GM12878 (cell line): ENCODE measurements around the gene BCL2L12. TPM values are rescaled to one million over a fixed set of nuclear protein-coding genes. Genes with fewer than 3 reads are reported as not detected.

Experiments
- ATAC-seq: fragments of 200-7000 bp; cut with Tn5 transposase; 3 replicates; pipeline ENCODE4 v1.9.1; 2020; ENCODE audit warnings: mild to moderate bottlenecking, moderate library complexity
- BruUV-seq: library from RNA; stranded (reverse); fragments of 400-500 nt; replicated peaks from 2 replicates; lab custom pipeline; 2021; lab: Mats Ljungman, UMichigan
- CTCF ChIA-PET: fragments of 300-600 bp; sonication (Branson Sonifier 250); formaldehyde crosslinking; extraction: SDS; loops from one replicate; lab custom pipeline; 2021; ENCODE audit warnings: inconsistent platforms; lab: Yijun Ruan, JAX
- POLR2A ChIA-PET: fragments of 350-600 bp; formaldehyde crosslinking; extraction: SDS; loops from one replicate; lab custom pipeline; 2021; ENCODE audit warnings: inconsistent platforms; lab: Charles Lee
- RAD21 ChIA-PET: fragments of 300-600 bp; sonication (Branson Sonifier 250); formaldehyde crosslinking; loops from one replicate; lab custom pipeline; 2023; ENCODE audit warnings: antibody characterized with exemption; ENCODE audit not compliant: unreplicated experiment; lab: Charles Lee
- SMC1A ChIA-PET: fragments of 300-600 bp; sonication (Branson Sonifier 250); formaldehyde crosslinking; loops from one replicate; lab custom pipeline; 2023; ENCODE audit not compliant: unreplicated experiment, uncharacterized antibody; lab: Charles Lee
- DNase-seq: peaks from one replicate; pipeline ENCODE4 v3.0.0-alpha.2; 2011; ENCODE audit warnings: low read depth, low spot score
- FAIRE-seq: peaks from 3 replicates; lab custom pipeline; 2011; peaks lifted over from hg19 to GRCh38; lab: Jason Lieb, UNC
- H2AFZ ChIP-seq: 2 replicates; pipeline ENCODE4 v1.6.0; 2011; ENCODE audit warnings: low read depth, low read length, control low read depth; ENCODE audit not compliant: control insufficient read depth
- H3K27ac ChIP-seq: 2 replicates; pipeline ENCODE4 v1.5.1; 2011; ENCODE audit warnings: control low read depth; ENCODE audit not compliant: control insufficient read depth, insufficient read depth
- H3K27me3 ChIP-seq, 2 experiments: replicated peaks in 1 of 2; 2 replicates each; pipeline versions ENCODE4 v1.6.0 to v1.6.1; 2011; ENCODE audit warnings: low read length in 1 of 2; ENCODE audit not compliant: control insufficient read depth in 2 of 2, insufficient read depth in 2 of 2
- H3K36me3 ChIP-seq, 2 experiments: 2 replicates each; pipeline ENCODE4 v1.5.1; 2011; ENCODE audit warnings: low read length in 1 of 2; ENCODE audit not compliant: control insufficient read depth in 2 of 2, insufficient read depth in 2 of 2
- H3K4me1 ChIP-seq: 2 replicates; pipeline ENCODE4 v1.6.1; 2011; ENCODE audit warnings: mild to moderate bottlenecking, low read length, moderate library complexity, mixed read lengths; ENCODE audit not compliant: control insufficient read depth, insufficient read depth
- H3K4me2 ChIP-seq: 2 replicates; pipeline ENCODE4 v1.6.0; 2011; ENCODE audit warnings: control low read depth; ENCODE audit not compliant: control insufficient read depth, insufficient read depth
- H3K4me3 ChIP-seq: fragments of 200-600 bp; sonication (generic); 2 replicates; pipeline ENCODE4 v1.5.1; 2016
- H3K79me2 ChIP-seq: 2 replicates; pipeline ENCODE4 v1.6.0; 2011; ENCODE audit warnings: low read length; ENCODE audit not compliant: control insufficient read depth, insufficient read depth
- H3K9ac ChIP-seq: 2 replicates; pipeline ENCODE4 v1.8.0; 2011; ENCODE audit warnings: low read length, control low read depth, mixed read lengths; ENCODE audit not compliant: control insufficient read depth, insufficient read depth
- H3K9me3 ChIP-seq: replicated peaks from 3 replicates; pipeline ENCODE4 v1.5.1; 2011; ENCODE audit warnings: mild to moderate bottlenecking, low read length; ENCODE audit not compliant: control insufficient read depth, insufficient read depth
- H4K20me1 ChIP-seq: 2 replicates; pipeline ENCODE4 v1.6.0; 2011; ENCODE audit not compliant: control insufficient read depth, insufficient read depth
- CBFB ChIP-seq: IDR thresholded peaks from 2 replicates; pipeline ENCODE4 v1.6.1; 2016; ENCODE audit warnings: antibody characterized with exemption, low read depth
- KDM1A ChIP-seq: fragments of 200-600 bp; sonication (generic); IDR thresholded peaks from 2 replicates; pipeline ENCODE4 v1.6.1; 2016; ENCODE audit warnings: borderline replicate concordance
- NR2C2 ChIP-seq: IDR thresholded peaks from 2 replicates; pipeline ENCODE4 v1.6.1; 2011; ENCODE audit warnings: borderline replicate concordance, low read depth; ENCODE audit not compliant: control insufficient read depth, insufficient read length
- NRF1 ChIP-seq: conservative IDR thresholded peaks from 2 replicates; pipeline ENCODE4 v1.6.1; 2011; ENCODE audit warnings: mild to moderate bottlenecking, low read depth, low read length, improper control_type of control experiment
- PML ChIP-seq: IDR thresholded peaks from 2 replicates; pipeline ENCODE4 v1.6.1; 2012; ENCODE audit warnings: low read length, inconsistent platforms
- POLR2AphosphoS2 ChIP-seq: IDR thresholded peaks from 2 replicates; pipeline ENCODE4 v1.6.1; 2011; ENCODE audit warnings: low read depth, mild to moderate bottlenecking, low read length, improper control_type of control experiment, moderate library complexity
- SIX5 ChIP-seq: IDR thresholded peaks from 2 replicates; pipeline ENCODE4 v1.6.1; 2011; ENCODE audit warnings: mild to moderate bottlenecking, low read depth, low read length, moderate library complexity; ENCODE audit not compliant: severe bottlenecking
- SMARCA5 ChIP-seq: fragments of 450-650 bp; IDR thresholded peaks from 2 replicates; pipeline ENCODE4 v1.6.1; 2017; ENCODE audit warnings: mild to moderate bottlenecking
- SPI1 ChIP-seq: IDR thresholded peaks from 2 replicates; pipeline ENCODE4 v1.6.1; 2011; ENCODE audit warnings: low read depth, mild to moderate bottlenecking, low read length, moderate library complexity, borderline replicate concordance; ENCODE audit not compliant: insufficient read depth
- YY1 ChIP-seq: IDR thresholded peaks from 2 replicates; pipeline ENCODE4 v1.6.1; 2011; ENCODE audit warnings: low read depth, mild to moderate bottlenecking, low read length
- ZBTB40 ChIP-seq: fragments of 450-650 bp; IDR thresholded peaks from 2 replicates; pipeline ENCODE4 v1.6.1; 2016; ENCODE audit warnings: mild to moderate bottlenecking, moderate library complexity, borderline replicate concordance
- ZNF622 ChIP-seq: fragments of 450-650 bp; IDR thresholded peaks from 2 replicates; pipeline ENCODE4 v1.6.1; 2017; ENCODE audit warnings: mild to moderate bottlenecking, inconsistent platforms
- WGBS: methylation state at CpG from one replicate; pipeline ENCODE4 v1.1.6; 2016; ENCODE audit warnings: low lambda C conversion rate; ENCODE audit not compliant: insufficient replicate concordance, insufficient coverage; ENCODE audit errors: missing lambda C conversion rate; 5-methylcytosine and 5-hydroxymethylcytosine counted together
- in situ Hi-C: fragments of 300-500 bp; cut with MboI; formaldehyde crosslinking; loops from 9 replicates; pipeline ENCODE4 v1.14.3; 2018; ENCODE audit warnings: mixed read lengths
- intact Hi-C: fragments of 100-400 bp; cut with micrococcal nuclease; formaldehyde crosslinking; loops from one replicate; pipeline ENCODE4 v1.14.2; 2022; ENCODE audit not compliant: unreplicated experiment
- polyA plus RNA-seq, 11 experiments: library from polyadenylated mRNA; depleted of rRNA in 4 of 11; unstranded in 6 of 11; stranded (reverse) in 5 of 11; fragments of >200 nt; fragmentation: Nextera tagmentation in 4 of 11; fragmentation: Illumina TruSeq in 1 of 11; extraction: Ambion mirVana in 4 of 11; extraction: Trizol in 1 of 11; gene quantifications; 1 replicate in 1 of 11; 2 replicates in 10 of 11; pipeline versions ENCODE4 v1.2.1 to v1.2.3, GENCODE V29; 2011 to 2016; ENCODE audit warnings: inconsistent platforms in 2 of 11, missing spikeins in 2 of 11, low read depth in 1 of 11
- total RNA-seq, 4 experiments: library from RNA; depleted of rRNA in 3 of 4; stranded (reverse); fragments of >200 nt in 3 of 4; fragmentation: Illumina TruSeq in 1 of 4; extraction: Trizol in 1 of 4; gene quantifications; 2 replicates each; pipeline versions ENCODE4 v1.2.1 to v1.2.3, GENCODE V29; 2013 to 2021
- TF ChIP-seq, protein P1 (sequence below): IDR thresholded peaks from 2 replicates; pipeline ENCODE4 v1.6.1; 2012; ENCODE audit warnings: low read length, inconsistent platforms
- TF ChIP-seq, protein P2 (sequence below): IDR thresholded peaks from 2 replicates; pipeline ENCODE4 v1.6.1; 2012; ENCODE audit warnings: mild to moderate bottlenecking, low read depth, low read length

BCL2L12 gene
- total and polyA plus RNA-seq, 10 of the 15 experiments (the other 5 are each of a cell fraction or from before 2014, with no cell fraction given), result 1.8 to 143 (median 50.4) TPM

GRCh38 chr19:49676136-49676783 is 10.5 kb downstream of the BCL2L12 start:
- intact Hi-C loops (loop anchor here (1.0 to 5.0 kb wide), 4 partner anchors 36 to 191 kb away; partner anchors contain the start of genes PNKP, RPS11 and RRAS), in situ Hi-C loops (no loop called here)
- ATAC-seq (peak; percentile 19), FAIRE-seq (peak; percentile 99), DNase-seq (peak; percentile 84)
- ChIA-PET SMC1A (interaction anchor here (0.5 to 2.7 kb wide), 14 partner anchors 12 to 309 kb away, joined by 3 to 11 read pairs (median 3); partner anchors contain the start of genes FUZ, NOSIP, PRR12 and PRRG2), RAD21 (interaction anchor here (0.7 to 8.6 kb wide), 17 partner anchors 11 to 496 kb away, joined by 3 to 131 read pairs (median 4); partner anchors contain the start of genes AP2A1, BCL2L12, IRF3 and NOSIP), POLR2A (interaction anchor here (0.5 to 11.2 kb wide), 28 partner anchors 10 to 718 kb away, joined by 3 to 200 read pairs (median 4); partner anchors contain the start of genes AP2A1, BCL2L12, IRF3 and MED25), CTCF (interaction anchor here (1.1 to 10.5 kb wide), 9 partner anchors 10 to 203 kb away, joined by 3 to 130 read pairs (median 5); partner anchors contain the start of genes BCL2L12, IRF3, PRR12 and RRAS)
- Histone ChIP-seq H2AFZ (peak overlapping the region; percentile 95), H3K36me3 (peaks cover 0 to 3% of the 10 kb centered on the region in 2 experiments; a peak in 3 of 4 replicates), H3K9me3 (no peaks in the 10 kb centered on the region), H3K27me3 (no peaks in the 10 kb centered on the region), H3K4me1 (peaks cover 38% of the 10 kb centered on the region), H3K27ac (peak overlapping the region; percentile 99), H3K9ac (peak overlapping the region; percentile 91), H4K20me1 (peaks cover 10% of the 10 kb centered on the region), H3K4me3 (peak overlapping the region; percentile 94), H3K4me2 (peak overlapping the region; percentile 72), H3K79me2 (peaks cover 41% of the 10 kb centered on the region)
- WGBS, result under 1% methylated on average over 27 of the region's 27 CpGs
- no TSS peak for BruUV-seq
- TF ChIP-seq NRF1, result no peak
- TF ChIP-seq ZNF622, result no peak
- TF ChIP-seq SMARCA5, result peak; percentile 99
- peak; percentile 37; the same call in 1 of the 2 replicates for TF ChIP-seq YY1
- peak; percentile 64 for TF ChIP-seq SPI1
- no peak for TF ChIP-seq NR2C2
- peak; percentile 80; the same call in 1 of the 2 replicates for TF ChIP-seq POLR2AphosphoS2
- peak; percentile 85 for TF ChIP-seq CBFB
- peak; percentile 51 for TF ChIP-seq SIX5
- TF ChIP-seq ZBTB40, result no peak
- no peak for TF ChIP-seq KDM1A
- TF ChIP-seq, protein P1, sequence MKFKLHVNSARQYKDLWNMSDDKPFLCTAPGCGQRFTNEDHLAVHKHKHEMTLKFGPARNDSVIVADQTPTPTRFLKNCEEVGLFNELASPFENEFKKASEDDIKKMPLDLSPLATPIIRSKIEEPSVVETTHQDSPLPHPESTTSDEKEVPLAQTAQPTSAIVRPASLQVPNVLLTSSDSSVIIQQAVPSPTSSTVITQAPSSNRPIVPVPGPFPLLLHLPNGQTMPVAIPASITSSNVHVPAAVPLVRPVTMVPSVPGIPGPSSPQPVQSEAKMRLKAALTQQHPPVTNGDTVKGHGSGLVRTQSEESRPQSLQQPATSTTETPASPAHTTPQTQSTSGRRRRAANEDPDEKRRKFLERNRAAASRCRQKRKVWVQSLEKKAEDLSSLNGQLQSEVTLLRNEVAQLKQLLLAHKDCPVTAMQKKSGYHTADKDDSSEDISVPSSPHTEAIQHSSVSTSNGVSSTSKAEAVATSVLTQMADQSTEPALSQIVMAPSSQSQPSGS, result no peak
- TF ChIP-seq, protein P2, sequence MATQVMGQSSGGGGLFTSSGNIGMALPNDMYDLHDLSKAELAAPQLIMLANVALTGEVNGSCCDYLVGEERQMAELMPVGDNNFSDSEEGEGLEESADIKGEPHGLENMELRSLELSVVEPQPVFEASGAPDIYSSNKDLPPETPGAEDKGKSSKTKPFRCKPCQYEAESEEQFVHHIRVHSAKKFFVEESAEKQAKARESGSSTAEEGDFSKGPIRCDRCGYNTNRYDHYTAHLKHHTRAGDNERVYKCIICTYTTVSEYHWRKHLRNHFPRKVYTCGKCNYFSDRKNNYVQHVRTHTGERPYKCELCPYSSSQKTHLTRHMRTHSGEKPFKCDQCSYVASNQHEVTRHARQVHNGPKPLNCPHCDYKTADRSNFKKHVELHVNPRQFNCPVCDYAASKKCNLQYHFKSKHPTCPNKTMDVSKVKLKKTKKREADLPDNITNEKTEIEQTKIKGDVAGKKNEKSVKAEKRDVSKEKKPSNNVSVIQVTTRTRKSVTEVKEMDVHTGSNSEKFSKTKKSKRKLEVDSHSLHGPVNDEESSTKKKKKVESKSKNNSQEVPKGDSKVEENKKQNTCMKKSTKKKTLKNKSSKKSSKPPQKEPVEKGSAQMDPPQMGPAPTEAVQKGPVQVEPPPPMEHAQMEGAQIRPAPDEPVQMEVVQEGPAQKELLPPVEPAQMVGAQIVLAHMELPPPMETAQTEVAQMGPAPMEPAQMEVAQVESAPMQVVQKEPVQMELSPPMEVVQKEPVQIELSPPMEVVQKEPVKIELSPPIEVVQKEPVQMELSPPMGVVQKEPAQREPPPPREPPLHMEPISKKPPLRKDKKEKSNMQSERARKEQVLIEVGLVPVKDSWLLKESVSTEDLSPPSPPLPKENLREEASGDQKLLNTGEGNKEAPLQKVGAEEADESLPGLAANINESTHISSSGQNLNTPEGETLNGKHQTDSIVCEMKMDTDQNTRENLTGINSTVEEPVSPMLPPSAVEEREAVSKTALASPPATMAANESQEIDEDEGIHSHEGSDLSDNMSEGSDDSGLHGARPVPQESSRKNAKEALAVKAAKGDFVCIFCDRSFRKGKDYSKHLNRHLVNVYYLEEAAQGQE, result no peak
- TF ChIP-seq PML, result peak; percentile 97
